Measurements from ENCODE around the gene PRELP.

- no peak for TF ChIP-seq CTCF (conservative IDR thresholded peaks at IDR 0.05; ENCODE audit: low read depth, low read length)
- no peak for TF ChIP-seq EZH2 (IDR thresholded peaks at IDR 0.05; ENCODE audit: low read length, unreplicated experiment)
Measured at GRCh38 chr1:203519896-203520295, 44.3 kb downstream of the PRELP start.
